Measurements from ENCODE around the gene TCAP. TPM values are rescaled to one million over a fixed set of nuclear protein-coding genes. Genes with fewer than 3 reads are reported as not detected.
A peak's percentile ranks its signal among the peaks of the same experiment; 100 is the strongest.

TCAP gene
- total RNA-seq, 1 donor from 2014 or later = 0.40 TPM

DNA sequence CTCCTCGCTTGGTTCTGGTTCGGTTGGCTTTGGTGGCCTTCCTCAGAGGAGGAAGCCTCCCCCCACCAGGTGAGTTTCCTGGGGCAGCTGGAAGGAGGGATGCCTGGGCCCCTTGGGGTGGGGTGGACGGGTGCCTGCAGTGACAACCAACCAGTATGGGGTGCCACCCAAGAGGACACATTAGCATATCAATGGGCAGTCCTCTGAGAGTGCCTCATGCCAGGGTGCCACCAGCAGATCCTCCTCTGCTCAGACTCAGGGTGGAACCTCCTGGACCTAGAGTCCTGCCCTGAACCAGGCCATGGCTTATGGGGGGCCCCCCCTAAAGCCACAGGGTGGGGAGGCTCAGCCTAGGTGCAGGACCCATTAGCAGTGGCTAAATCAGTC is 35.7 kb upstream of the TCAP start:
- ATAC-seq = no peak

DNA sequence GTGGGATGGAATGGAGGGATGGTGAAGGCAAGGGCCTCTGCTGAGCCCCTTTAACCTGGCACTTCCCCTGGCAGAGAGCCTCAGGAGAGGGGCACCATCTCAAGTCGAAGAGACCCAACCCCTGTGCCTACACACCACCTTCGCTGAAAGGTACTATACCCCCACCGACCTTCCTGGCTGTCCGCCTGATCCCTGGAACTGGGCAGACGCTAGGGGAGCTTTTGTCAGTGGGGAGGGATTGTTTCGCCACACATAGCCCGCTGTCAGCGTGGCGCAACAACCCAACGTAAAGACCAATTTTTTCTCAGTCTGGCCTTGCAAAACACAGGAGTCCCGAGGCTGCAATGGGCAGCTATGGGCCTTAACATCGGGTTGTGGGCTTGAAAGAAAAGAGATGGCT is 35.3 kb upstream of the TCAP start:
- ATAC-seq = no peak

DNA sequence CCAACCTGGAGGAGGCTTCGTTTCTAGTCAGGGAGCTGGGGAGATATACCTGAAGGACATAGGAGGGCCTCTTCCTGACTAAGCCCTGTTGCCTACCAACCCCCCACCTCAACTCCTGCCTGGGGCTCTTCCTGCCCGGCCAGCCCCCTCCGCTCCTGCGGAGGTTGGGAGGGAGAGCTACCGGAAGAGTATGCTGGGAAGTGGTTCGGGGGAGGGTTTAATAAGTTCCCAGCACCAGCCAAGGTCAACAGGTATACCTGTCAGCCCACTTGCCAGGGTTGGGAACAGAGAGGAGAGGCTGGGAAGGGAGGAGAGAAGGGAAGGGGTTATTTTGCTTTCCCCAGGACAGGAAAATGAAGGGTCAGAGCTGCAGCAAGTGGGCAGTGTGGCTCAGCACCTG is 33.7 kb upstream of the TCAP start:
- no peak for ATAC-seq

DNA sequence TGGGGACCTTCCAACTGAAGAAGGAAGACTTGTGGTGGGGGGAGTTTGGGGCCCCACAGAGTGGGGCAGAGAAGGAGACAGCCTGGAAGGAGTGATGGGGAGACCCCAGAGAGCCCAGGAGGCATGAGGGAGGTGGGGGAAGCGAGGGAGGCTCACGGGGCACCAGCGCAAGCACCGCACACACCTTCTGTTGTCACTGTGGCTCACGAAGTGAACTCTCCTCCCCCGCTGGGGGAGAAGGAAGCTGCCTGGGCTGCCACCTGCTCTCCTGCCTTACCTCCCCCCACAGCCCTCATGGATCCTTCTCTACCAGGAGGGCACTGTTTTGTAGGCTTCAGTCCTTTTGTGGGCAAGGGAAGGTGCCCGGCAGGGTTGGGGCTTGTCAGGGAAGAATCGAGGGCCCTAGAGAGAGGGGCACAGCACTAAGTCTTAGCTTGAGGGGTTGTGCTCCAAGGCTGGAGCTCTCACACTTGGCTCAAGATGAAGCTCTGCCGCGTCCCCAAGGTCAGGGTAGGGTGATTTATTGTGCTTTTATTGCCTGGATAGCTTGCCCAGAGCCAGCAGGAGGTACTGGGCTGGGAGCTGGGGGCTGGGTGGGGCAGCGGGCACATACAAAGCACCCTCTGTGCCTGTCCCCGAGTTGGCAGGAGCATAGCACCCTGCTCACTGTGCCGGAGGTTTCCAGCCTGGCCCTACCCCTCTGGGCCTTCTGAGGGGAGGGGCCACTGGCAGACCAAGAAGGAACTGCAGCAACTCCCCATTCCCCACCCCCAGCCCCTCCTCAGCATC is 32.8 kb upstream of the TCAP start:
- no peak for ATAC-seq

DNA sequence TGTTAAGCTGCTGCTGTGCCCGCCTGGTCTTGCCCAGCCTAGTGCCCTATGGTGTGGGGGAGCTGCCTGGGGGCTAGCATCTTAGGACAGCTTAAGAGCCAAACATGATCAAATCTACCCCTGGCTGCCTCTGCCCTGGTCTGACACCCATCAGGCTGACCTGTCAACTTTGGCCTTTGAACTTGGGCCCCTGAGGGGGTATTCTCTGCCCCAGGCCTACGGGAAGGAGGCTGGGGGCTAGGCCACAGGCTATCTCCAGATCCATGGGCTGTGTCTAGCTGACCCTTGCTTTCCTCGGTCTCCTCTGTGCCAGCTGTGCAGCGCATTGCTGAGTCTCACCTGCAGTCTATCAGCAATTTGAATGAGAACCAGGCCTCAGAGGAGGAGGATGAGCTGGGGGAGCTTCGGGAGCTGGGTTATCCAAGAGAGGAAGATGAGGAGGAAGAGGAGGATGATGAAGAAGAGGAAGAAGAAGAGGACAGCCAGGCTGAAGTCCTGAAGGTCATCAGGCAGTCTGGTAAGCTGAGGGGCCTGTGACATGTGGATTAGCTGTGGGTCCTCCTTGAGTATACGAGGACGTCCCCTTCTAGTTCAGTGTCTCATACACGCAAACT is 31.5 kb upstream of the TCAP start:
- ATAC-seq = no peak

DNA sequence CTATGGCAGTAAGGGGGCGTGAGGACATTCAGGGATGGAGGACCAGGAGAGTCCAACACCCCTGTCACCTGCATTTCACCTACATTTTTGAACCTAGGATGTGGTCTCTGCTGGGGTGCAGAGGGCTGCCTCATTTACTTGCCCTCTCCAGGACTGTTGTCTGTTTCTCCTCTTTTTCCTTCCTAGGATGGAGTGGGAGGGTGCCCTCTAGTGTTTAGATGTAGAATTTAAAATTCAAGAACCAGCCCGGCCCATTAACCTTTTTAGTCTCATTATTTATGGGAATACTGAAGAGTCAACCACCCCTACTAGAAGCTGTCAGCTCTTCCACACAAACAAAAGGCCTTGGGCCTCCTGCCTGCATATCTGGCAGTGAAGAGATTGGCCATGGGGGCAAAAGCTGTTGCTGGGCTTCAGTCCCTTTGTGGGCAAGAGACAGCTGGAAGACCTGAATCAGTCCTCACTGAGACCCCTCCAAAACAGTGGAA is 30.7 kb upstream of the TCAP start:
- no peak for ATAC-seq

DNA sequence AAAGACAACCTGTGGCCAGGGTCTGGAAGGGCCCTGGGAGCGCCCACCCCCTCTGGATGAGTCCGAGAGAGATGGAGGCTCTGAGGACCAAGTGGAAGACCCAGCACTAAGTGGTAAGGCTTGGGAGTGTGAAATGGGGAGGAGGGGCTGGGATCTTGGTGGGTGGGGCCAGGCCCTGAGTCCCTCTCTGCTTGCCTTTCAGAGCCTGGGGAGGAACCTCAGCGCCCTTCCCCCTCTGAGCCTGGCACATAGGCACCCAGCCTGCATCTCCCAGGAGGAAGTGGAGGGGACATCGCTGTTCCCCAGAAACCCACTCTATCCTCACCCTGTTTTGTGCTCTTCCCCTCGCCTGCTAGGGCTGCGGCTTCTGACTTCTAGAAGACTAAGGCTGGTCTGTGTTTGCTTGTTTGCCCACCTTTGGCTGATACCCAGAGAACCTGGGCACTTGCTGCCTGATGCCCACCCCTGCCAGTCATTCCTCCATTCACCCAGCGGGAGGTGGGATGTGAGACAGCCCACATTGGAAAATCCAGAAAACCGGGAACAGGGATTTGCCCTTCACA is 29.5 kb upstream of the TCAP start:
- ATAC-seq = no peak

DNA sequence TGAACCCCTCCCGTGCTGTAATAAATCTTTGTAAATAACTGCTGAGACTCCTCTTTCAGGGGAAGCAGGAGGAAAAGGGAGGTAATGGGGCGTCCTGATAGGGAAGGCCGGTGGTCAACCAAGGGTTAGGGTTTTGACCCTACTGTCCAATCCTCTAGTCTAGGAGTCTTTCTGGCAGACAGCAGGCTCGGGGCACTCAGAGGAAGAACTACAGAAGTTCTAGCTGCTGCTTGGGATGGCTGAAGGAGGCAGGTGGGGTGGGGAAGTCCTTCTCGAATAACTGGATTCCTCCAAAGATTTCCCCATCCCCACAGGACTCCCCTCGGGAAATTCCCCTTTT is 28.6 kb upstream of the TCAP start:
- no peak for ATAC-seq

DNA sequence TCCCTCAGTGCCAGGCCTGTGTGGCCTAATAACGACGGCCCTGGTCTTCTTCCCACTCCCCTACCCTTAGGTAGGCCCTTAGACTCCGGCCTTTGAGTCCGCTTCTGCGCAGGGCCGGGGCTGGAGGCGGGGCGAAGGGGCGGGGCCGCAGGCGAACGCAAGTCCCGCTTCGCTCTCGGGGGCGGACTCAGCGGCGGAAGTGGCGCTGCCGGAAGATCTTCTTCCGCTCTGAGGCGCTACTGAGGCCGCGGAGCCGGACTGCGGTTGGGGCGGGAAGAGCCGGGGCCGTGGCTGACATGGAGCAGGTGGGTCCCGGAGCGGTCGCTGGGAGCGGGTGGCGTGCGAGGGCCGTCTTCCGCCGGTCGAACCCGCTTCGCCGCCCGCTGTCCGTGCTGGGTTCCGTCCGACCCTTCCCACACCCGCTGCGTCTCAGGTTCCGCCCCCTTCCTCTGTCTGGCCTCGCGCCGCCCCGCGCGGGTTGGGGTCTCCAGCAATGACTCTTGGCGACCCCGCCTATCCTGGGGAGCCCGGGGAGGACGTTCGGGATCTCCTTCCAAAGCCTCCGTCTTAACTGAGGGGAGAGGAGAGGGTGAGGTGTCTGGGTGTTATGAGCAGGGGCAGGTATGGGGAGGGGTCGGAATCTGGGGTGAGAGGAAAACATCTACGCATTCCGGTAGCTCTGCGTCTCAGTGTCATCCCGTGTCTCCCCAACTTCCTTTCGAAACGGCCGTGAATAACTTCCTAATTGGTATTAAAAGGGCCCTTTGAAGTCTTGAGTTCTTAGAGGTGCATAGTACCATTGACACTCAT is 28.0 kb upstream of the TCAP start, which contains the start of gene STARD3:
TSS of gene STARD3 (plus strand) at position 218 of the 810 bp plus-strand sequence. CDS start 16,388 bp downstream, outside the sequence.
- ATAC-seq = peak; percentile 85

DNA sequence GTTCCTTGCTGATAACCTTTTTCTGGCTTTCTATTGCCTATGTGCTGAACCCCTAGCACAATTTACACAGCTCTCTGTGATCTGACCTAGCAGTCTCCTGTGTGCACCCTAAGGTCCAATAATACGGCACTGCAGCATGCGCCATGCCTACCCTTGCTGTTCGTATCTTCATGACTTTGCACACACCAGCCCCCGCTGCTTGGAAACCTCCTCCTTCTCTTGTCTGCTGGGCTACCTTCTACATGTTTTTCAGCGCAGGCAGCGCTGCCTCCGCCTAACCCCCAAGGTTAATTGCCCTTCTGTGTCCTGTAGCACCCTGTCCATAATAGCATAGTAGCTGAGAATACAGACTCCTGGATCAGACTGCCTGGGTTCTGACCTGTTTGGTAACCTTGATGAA is 26.8 kb upstream of the TCAP start:
- no peak for ATAC-seq

DNA sequence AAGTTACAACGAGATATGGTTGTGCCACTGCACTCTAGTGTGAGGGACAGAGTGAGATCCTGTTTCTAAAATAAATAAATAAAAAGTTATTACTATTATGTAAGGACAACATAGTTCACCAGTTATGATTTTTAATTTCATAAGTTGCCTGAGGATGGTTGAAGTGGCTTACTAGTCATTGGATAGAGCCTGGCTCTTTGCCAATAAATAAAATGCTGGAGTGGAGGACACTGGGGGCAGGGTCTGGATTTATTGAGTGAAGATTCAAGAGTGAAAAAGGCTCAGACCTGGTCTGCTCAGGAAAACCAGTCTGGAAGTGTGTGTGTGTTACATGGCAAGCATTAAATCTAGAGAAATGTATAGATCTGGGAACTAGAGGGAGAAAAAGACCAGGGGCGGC is 26.1 kb upstream of the TCAP start:
- ATAC-seq = no peak

DNA sequence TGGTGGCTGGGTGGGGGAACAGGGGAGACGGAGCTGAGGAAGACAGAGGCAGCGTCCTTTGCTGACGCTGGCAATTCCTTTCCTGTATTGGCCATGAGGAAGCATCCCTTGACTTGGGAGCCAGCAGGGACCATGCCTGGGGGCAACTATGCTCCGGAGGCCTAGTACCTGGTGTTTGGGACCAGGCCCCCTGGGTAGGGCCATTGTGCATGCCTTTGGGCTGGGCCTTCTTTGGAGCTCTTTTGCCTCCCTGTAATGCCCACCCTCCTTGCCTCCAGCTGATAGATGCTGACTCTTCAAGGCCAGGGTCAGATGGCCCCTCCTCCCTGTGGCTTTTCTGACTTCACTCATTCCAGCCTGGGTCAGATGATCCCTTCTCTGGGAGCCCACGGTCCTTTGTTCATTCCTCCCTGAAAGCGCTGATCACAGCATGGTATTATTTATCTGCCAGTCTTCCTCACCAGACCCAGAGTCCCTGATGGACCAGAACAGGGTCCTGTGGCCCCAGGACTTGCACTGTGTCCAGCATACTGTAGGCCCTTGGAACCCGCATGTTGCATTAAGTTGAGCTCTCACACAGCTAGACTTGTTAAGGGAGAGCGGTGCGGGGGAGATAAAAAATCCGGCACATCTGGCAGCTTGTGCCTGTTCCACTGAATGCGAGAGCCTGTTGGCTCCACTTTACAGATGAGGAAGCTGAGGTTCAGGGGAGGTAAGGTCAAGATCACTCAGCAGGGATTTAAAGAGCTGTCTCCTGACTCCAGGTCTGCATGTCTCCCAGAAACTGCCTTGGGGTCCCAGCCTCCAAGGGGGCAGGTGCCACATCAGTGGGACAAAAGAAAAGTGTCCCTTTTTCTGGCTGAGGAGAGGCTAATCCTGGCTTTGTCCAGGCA is 25.3 kb upstream of the TCAP start:
- ATAC-seq = no peak

- no peak for ATAC-seq
Observed at GRCh38 chr17:39640591-39641031, 24.5 kb upstream of the TCAP start.

DNA sequence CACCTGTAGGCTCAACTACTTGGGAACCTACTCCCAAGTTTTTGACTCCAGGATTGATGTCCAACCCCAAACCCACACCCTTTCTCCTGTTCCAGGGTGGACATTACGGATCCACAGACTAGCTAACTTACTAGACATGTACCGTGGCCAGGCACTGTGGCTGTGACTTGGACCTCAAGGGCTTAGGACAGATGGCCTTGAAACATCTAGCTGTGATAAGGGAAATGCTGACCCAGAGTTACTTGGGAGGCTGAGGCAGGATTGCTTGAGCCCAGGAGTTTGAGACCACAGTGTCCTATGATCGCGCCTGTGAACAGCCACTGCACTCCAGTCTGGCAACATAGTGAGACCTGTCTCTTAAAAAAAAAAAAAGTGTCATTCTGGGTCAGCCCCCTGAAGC is 24.1 kb upstream of the TCAP start:
- no peak for ATAC-seq

- ATAC-seq = no peak
Observed at GRCh38 chr17:39641883-39642282, 23.3 kb upstream of the TCAP start.

- no peak for ATAC-seq
Observed at GRCh38 chr17:39642291-39643074, 22.7 kb upstream of the TCAP start.

DNA sequence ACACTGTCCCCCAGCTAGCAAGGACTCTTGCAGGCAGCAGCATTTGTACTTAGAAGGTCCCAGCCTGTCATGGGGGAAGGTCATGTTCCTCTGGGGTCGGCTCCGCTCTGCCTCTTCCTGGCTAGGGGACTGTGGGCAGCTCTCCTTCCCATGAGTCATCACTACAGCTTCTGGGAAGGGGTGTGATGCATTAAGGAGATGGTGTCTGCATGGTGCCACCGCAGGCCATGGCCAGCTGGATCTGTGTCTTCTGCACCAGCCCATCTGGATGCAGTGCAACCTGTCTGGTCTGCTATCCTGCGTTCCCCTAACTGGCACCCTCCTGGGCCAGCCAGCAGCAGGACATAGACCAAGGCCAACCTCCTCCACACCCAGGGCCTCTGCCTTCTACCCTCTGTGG is 21.9 kb upstream of the TCAP start:
- ATAC-seq = peak; percentile 43

- no peak for ATAC-seq
Observed at GRCh38 chr17:39647256-39647655, 17.9 kb upstream of the TCAP start.

GRCh38 chr17:39648616-39649366 is 16.4 kb upstream of the TCAP start:
- no peak for ATAC-seq

DNA sequence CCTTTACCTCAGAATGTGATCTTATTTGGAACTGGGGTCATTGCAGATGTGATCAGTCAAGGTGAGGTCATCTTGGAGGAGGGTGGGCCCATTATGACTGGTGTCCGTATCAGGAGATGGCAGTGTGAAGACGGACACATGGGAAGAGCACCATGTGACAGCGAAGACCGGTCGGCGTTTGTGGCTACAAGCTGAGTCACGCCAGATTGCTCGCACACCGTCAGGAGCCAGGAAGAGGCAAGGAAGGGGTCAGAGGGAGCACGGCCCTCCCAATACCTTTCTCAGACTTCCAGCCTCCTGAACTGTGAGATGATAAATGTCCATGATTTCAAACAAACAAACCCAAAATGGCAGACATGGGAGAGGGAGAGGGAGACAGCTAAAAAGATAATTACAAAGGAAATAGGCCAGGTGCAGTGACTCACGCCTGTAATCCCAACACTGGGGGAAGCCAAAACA is 15.0 kb upstream of the TCAP start:
- ATAC-seq = no peak

Measured in esophagus mucosa (tissue), 1 donor.